GM12801 (cell line): ENCODE data around the gene OSBP2.

ENCODE experiments used
- TF ChIP-seq, protein P1 (sequence below): IDR thresholded peaks from one replicate; pipeline ENCODE4 v1.5.1; 2011; ENCODE audit warnings: control low read depth; ENCODE audit not compliant: insufficient read length; ENCODE audit errors: extremely low read depth

Gene OSBP2

GRCh38 chr22:30843245-30843644 lies 148.6 kb downstream of the OSBP2 start:
- TF ChIP-seq, protein P1, sequence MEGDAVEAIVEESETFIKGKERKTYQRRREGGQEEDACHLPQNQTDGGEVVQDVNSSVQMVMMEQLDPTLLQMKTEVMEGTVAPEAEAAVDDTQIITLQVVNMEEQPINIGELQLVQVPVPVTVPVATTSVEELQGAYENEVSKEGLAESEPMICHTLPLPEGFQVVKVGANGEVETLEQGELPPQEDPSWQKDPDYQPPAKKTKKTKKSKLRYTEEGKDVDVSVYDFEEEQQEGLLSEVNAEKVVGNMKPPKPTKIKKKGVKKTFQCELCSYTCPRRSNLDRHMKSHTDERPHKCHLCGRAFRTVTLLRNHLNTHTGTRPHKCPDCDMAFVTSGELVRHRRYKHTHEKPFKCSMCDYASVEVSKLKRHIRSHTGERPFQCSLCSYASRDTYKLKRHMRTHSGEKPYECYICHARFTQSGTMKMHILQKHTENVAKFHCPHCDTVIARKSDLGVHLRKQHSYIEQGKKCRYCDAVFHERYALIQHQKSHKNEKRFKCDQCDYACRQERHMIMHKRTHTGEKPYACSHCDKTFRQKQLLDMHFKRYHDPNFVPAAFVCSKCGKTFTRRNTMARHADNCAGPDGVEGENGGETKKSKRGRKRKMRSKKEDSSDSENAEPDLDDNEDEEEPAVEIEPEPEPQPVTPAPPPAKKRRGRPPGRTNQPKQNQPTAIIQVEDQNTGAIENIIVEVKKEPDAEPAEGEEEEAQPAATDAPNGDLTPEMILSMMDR, result no peak

DNA sequence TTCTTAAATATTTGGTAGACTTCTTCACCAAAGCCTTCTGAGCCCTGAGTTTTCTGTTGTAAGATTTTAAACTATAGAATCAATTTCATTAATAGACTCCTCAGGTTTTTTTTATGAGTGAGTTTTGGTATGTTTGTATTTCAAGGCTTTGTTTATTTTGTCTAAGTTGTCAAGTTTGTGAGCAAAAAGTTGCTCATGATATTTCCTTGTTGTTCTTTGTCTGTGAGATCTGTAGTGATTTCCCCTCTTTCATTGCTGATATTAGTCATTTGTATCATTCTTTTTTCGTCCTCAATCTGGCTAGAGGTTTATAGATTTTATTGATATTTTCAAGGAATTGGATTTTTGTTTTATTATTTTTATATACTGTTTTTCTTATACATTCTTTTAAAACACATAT lies 152.9 kb downstream of the OSBP2 start:
- TF ChIP-seq, protein P1, result no peak

- TF ChIP-seq, protein P1, result no peak
These were observed 160.6 kb downstream of the OSBP2 start for GRCh38 chr22:30855266-30855665.

GRCh38 chr22:30855677-30856518 lies 161.2 kb downstream of the OSBP2 start:
- TF ChIP-seq, protein P1, result no peak

DNA sequence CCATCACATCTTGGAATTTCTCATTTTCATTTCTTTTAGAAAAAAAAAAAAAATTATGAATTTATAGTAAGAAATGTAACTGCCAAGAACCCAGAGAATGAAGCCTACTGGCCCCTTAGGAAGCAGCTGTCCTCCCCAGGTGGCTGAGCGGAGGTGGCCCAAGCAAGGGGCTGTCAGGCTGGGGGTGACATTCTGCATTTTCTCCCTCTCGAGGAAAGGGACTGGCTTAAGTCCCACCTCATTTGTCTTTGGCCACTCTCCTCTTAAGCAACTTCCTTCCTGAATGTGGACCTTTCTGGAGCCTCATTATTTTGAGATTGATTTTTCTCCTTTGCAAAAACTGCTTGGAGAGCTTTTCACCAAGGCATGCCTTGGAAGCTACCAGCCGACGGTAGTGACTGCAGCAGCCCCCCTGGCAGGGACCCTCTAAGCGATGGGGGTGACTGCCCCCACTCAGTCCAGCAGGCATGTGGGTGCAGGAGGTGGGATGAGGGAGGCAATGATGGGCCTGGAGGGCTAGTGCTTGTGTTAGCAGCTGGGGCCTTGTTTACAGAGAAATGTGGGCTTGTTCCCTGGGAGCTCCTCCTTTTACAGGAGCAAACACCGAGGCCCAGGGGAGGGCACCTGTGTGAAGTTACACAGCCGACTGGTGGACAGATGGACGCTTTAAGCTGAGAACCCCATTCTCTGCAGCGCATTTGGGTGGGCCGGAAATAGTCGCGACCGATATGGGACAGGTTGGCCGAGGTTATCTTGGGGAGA lies 162.2 kb downstream of the OSBP2 start:
- TF ChIP-seq, protein P1, result no peak

DNA sequence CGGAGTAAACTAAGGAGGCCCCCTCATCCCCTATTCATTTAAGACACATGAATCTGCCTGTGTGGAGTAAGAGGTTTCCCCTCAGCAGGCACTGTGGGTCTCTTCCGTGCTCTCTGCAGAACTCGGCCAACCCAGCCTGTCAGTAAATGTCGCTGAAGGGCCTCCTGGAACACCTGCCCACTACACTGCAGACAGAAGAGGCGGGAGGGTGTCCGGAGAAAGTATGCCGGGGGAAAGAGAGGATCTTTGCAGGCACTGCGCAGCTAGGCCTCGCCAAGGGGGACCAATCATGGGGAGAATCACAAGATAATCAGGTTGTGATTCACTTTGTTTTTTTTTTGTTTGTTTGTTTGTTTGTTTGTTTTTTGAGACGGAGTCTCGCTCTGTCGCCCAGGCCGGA lies 163.1 kb downstream of the OSBP2 start:
- TF ChIP-seq, protein P1, result no peak

- TF ChIP-seq, protein P1, result no peak
These were observed 164.5 kb downstream of the OSBP2 start for GRCh38 chr22:30858976-30859713.
